ENCODE results near the gene KRT80. TPM values are rescaled to one million over a fixed set of nuclear protein-coding genes. Genes with fewer than 3 reads are reported as not detected.

The KRT80 gene
- total and polyA plus RNA-seq, 2 donors (not counting 3 experiments of a cell fraction or from before 2014, with no cell fraction given) = 13.6 to 23.7 TPM

DNA sequence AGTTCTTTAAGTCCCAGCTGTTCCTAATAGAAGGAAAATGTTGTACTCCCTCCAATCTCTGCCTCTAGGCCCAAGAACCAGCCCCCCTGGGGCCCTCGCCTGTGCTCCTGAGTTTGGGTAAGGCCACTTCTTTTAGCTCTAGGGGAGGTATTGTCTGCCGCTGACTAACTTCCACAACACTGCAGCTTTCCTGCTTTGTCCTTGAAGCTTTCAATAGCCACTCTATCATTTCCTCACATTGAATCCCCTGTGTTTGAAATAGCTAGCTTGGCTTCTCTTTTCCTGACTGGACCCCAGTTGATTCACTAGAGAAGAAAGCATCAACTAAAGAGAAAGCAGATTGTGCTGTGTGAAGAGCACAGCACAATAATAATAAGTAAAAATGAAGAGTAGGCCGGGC is 28.8 kb downstream of the KRT80 start:
- DNase-seq (ENCODE audit: low read depth, low spot score) (peak; percentile 55), FAIRE-seq (peak; percentile 75)
- intact Hi-C loops (cut with micrococcal nuclease) = no loop called here
- no TSS peak for BruUV-seq (replicated peaks)
- dilution Hi-C loops (cut with MboI; ENCODE audit: extremely low pct_ligation_motif_present, low sequenced_read_pairs) = no loop called here
- no peak overlapping the region for H3K4me2 ChIP-seq (ENCODE audit: insufficient read depth, low read length)
- TF ChIP-seq GATA2 (IDR thresholded peaks at IDR 0.05; ENCODE audit: insufficient read depth, insufficient read length, low read depth, low read length) = no peak
- no peak for TF ChIP-seq FOS (IDR thresholded peaks at IDR 0.05; ENCODE audit: borderline replicate concordance, insufficient read depth, low read length)
- TF ChIP-seq, protein P1, sequence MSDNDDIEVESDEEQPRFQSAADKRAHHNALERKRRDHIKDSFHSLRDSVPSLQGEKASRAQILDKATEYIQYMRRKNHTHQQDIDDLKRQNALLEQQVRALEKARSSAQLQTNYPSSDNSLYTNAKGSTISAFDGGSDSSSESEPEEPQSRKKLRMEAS (IDR thresholded peaks at IDR 0.05; ENCODE audit: insufficient read depth, insufficient read length) = no peak
- no peak for TF ChIP-seq POLR2AphosphoS5 (IDR thresholded peaks at IDR 0.05; ENCODE audit: insufficient read depth, low read depth, low read length)
- no peak for TF ChIP-seq JUN (IDR thresholded peaks at IDR 0.05; ENCODE audit: borderline replicate concordance, insufficient read depth, insufficient read length, low read depth)
- no peak for TF ChIP-seq POLR2A (IDR thresholded peaks at IDR 0.05; ENCODE audit: low read depth, low read length)
- H3K27ac ChIP-seq (ENCODE audit: insufficient read depth, low read depth, low read length) = peak overlapping the region; percentile 10
- H3K9me3 ChIP-seq (replicated peaks; ENCODE audit: control insufficient read depth, insufficient read depth, low read length) = no peaks in the 10 kb centered on the region
- H3K9ac ChIP-seq (replicated peaks; ENCODE audit: extremely low read depth, insufficient read depth, low read length) = no peak overlapping the region
- H3K4me3 ChIP-seq (replicated peaks in 1 of 3; ENCODE audit: insufficient read depth in 1 of 3, low read depth in 1 of 3, low read length in 3 of 3) = no peak overlapping the region
- H3K79me2 ChIP-seq (ENCODE audit: control insufficient read depth, insufficient read depth, low read length) = no peaks in the 10 kb centered on the region
- H3K36me3 ChIP-seq (ENCODE audit: control insufficient read depth in 2 of 2, extremely low read depth in 1 of 2, insufficient read depth in 2 of 2, low read length in 2 of 2) = no peaks in the 10 kb centered on the region
- CTCF ChIA-PET = no interaction called here
- no peaks in the 10 kb centered on the region for H3K27me3 ChIP-seq (ENCODE audit: control insufficient read depth in 2 of 2, insufficient read depth in 2 of 2, low read length in 2 of 2)
- H3K4me1 ChIP-seq (ENCODE audit: control insufficient read depth, extremely low read depth, insufficient read depth, low read length) = peaks cover 17% of the 10 kb centered on the region
- H2AFZ ChIP-seq (ENCODE audit: low read depth, low read length) = peak overlapping the region; percentile 18
- POLR2A ChIA-PET = no interaction called here
- no peaks in the 10 kb centered on the region for H3K9me1 ChIP-seq (replicated peaks; ENCODE audit: control insufficient read depth, extremely low read depth, insufficient read depth, low read length)
- no peaks in the 10 kb centered on the region for H4K20me1 ChIP-seq (replicated peaks; ENCODE audit: control insufficient read depth, extremely low read depth, insufficient read depth, low read length)

- intact Hi-C loops (cut with micrococcal nuclease) = no loop called here
- no peak overlapping the region for H3K4me3 ChIP-seq (replicated peaks in 1 of 3; ENCODE audit: insufficient read depth in 1 of 3, low read depth in 1 of 3, low read length in 3 of 3)
- dilution Hi-C loops (cut with MboI; ENCODE audit: extremely low pct_ligation_motif_present, low sequenced_read_pairs) = no loop called here
- H3K27ac ChIP-seq (ENCODE audit: insufficient read depth, low read depth, low read length) = no peak overlapping the region
- BruUV-seq (replicated peaks) = no TSS peak
- CTCF ChIA-PET = interaction anchor here (1.0 kb wide), 2 partner anchors 150 to 167 kb away, joined by 3 read pairs; no protein-coding TSS in a partner anchor
- H2AFZ ChIP-seq (ENCODE audit: low read depth, low read length) = no peak overlapping the region
- POLR2A ChIA-PET = no interaction called here
- no peaks in the 10 kb centered on the region for H3K79me2 ChIP-seq (ENCODE audit: control insufficient read depth, insufficient read depth, low read length)
- no peak for FAIRE-seq
- H4K20me1 ChIP-seq (replicated peaks; ENCODE audit: control insufficient read depth, extremely low read depth, insufficient read depth, low read length) = no peaks in the 10 kb centered on the region
- no peaks in the 10 kb centered on the region for H3K36me3 ChIP-seq (ENCODE audit: control insufficient read depth in 2 of 2, extremely low read depth in 1 of 2, insufficient read depth in 2 of 2, low read length in 2 of 2)
- H3K9me1 ChIP-seq (replicated peaks; ENCODE audit: control insufficient read depth, extremely low read depth, insufficient read depth, low read length) = no peaks in the 10 kb centered on the region
- no peaks in the 10 kb centered on the region for H3K9me3 ChIP-seq (replicated peaks; ENCODE audit: control insufficient read depth, insufficient read depth, low read length)
- H3K9ac ChIP-seq (replicated peaks; ENCODE audit: extremely low read depth, insufficient read depth, low read length) = no peak overlapping the region
- H3K4me2 ChIP-seq (ENCODE audit: insufficient read depth, low read length) = no peak overlapping the region
- H3K27me3 ChIP-seq (ENCODE audit: control insufficient read depth in 2 of 2, insufficient read depth in 2 of 2, low read length in 2 of 2) = no peaks in the 10 kb centered on the region
- DNase-seq (ENCODE audit: low read depth, low spot score) = no peak
- TF ChIP-seq, protein P2, sequence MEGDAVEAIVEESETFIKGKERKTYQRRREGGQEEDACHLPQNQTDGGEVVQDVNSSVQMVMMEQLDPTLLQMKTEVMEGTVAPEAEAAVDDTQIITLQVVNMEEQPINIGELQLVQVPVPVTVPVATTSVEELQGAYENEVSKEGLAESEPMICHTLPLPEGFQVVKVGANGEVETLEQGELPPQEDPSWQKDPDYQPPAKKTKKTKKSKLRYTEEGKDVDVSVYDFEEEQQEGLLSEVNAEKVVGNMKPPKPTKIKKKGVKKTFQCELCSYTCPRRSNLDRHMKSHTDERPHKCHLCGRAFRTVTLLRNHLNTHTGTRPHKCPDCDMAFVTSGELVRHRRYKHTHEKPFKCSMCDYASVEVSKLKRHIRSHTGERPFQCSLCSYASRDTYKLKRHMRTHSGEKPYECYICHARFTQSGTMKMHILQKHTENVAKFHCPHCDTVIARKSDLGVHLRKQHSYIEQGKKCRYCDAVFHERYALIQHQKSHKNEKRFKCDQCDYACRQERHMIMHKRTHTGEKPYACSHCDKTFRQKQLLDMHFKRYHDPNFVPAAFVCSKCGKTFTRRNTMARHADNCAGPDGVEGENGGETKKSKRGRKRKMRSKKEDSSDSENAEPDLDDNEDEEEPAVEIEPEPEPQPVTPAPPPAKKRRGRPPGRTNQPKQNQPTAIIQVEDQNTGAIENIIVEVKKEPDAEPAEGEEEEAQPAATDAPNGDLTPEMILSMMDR (IDR thresholded peaks at IDR 0.05; ENCODE audit: extremely low read depth in 1 of 2, insufficient read depth in 1 of 2, low read depth in 1 of 2, low read length in 2 of 2) = no peak
- TF ChIP-seq FOS (IDR thresholded peaks at IDR 0.05; ENCODE audit: borderline replicate concordance, insufficient read depth, low read length) (no peak), POLR2AphosphoS5 (IDR thresholded peaks at IDR 0.05; ENCODE audit: insufficient read depth, low read depth, low read length) (no peak), POLR2A (IDR thresholded peaks at IDR 0.05; ENCODE audit: low read depth, low read length) (no peak), GATA2 (IDR thresholded peaks at IDR 0.05; ENCODE audit: insufficient read depth, insufficient read length, low read depth, low read length) (no peak), EZH2 (IDR thresholded peaks at IDR 0.05; ENCODE audit: borderline replicate concordance, low read depth, low read length, severe bottlenecking) (no peak)
- TF ChIP-seq, protein P1 (IDR thresholded peaks at IDR 0.05; ENCODE audit: insufficient read depth, insufficient read length) = no peak
- peaks cover 13% of the 10 kb centered on the region for H3K4me1 ChIP-seq (ENCODE audit: control insufficient read depth, extremely low read depth, insufficient read depth, low read length)
These were observed 31.6 kb downstream of the KRT80 start for GRCh38 chr12:52160200-52160599.

Data from endothelial cell of umbilical vein (primary cell).